Peyer's patch (tissue), 4 donors: Measurements from ENCODE around the gene ARHGAP5.

ENCODE experiments used
- POLR2A ChIP-seq, 2 donors: fragments of 450-650 bp; IDR thresholded peaks; one replicate each; pipeline ENCODE4 v1.5.1; 2017; ENCODE audit warnings: antibody characterized with exemption in 2 of 2, mild to moderate bottlenecking in 2 of 2, moderate library complexity in 2 of 2
- TF ChIP-seq, protein P1 (sequence below), 6 experiments: fragments of 450-650 bp in 4 of 6; fragments of 200-600 bp in 2 of 6; sonication (generic) in 1 of 6; IDR thresholded peaks; one replicate each; pipeline ENCODE4 v1.5.1; 2017 to 2019; ENCODE audit warnings: antibody characterized with exemption in 6 of 6, mild to moderate bottlenecking in 3 of 6, moderate library complexity in 1 of 6

DNA sequence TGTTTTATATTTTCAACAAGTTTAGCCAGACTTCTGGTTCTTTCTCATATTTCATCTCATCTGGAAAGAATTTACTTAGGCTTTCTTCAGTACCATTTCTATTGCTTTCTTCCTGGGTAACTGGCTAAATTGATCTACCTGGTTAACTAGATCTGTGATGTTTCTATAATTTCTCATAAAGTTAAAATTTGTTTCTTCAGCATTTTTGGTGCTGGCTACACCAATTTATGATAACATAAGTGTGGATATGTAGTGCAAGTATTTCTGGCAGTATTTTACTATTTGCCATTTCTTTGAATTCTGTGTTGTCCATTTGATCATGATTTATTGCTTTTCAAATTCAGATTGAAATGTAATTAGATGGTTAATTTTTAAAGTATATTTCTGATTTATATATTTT is 25.9 kb downstream of the ARHGAP5 start:
- TF ChIP-seq, protein P1, sequence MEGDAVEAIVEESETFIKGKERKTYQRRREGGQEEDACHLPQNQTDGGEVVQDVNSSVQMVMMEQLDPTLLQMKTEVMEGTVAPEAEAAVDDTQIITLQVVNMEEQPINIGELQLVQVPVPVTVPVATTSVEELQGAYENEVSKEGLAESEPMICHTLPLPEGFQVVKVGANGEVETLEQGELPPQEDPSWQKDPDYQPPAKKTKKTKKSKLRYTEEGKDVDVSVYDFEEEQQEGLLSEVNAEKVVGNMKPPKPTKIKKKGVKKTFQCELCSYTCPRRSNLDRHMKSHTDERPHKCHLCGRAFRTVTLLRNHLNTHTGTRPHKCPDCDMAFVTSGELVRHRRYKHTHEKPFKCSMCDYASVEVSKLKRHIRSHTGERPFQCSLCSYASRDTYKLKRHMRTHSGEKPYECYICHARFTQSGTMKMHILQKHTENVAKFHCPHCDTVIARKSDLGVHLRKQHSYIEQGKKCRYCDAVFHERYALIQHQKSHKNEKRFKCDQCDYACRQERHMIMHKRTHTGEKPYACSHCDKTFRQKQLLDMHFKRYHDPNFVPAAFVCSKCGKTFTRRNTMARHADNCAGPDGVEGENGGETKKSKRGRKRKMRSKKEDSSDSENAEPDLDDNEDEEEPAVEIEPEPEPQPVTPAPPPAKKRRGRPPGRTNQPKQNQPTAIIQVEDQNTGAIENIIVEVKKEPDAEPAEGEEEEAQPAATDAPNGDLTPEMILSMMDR (IDR thresholded peaks at IDR 0.05), result no peak
- no peak for TF ChIP-seq POLR2A (IDR thresholded peaks at IDR 0.05)
